Liver (tissue), 9 donors: ENCODE measurements around the gene LDLRAD3. TPM values are rescaled to one million over a fixed set of nuclear protein-coding genes. Genes with fewer than 3 reads are reported as not detected.
A peak's percentile ranks its signal among the peaks of the same experiment; 100 is the strongest.

ENCODE experiments used
- DNase-seq: peaks from one replicate; pipeline ENCODE4 v3.0.0-alpha.2; 2017; ENCODE audit warnings: low spot score
- H3K27ac ChIP-seq, 2 donors: one replicate each; pipeline ENCODE4 v1.7.0; 2013; ENCODE audit warnings: inconsistent platforms in 2 of 2, low read length in 2 of 2, control low read depth in 1 of 2, low read depth in 1 of 2, mild to moderate bottlenecking in 1 of 2
- H3K27me3 ChIP-seq, 4 donors: one replicate each; pipeline versions ENCODE4 v1.6.1 to v1.7.0; 2013; ENCODE audit warnings: low read length in 3 of 4, inconsistent platforms in 1 of 4, mild to moderate bottlenecking in 1 of 4, moderate library complexity in 1 of 4; ENCODE audit not compliant: control insufficient read depth in 4 of 4, insufficient read depth in 4 of 4
- H3K36me3 ChIP-seq, 4 donors: one replicate each; pipeline versions ENCODE4 v1.6.1 to v1.7.0; 2013; ENCODE audit warnings: low read length in 3 of 4, mild to moderate bottlenecking in 3 of 4, low read depth in 1 of 4, moderate library complexity in 1 of 4; ENCODE audit not compliant: control insufficient read depth in 4 of 4, insufficient read depth in 3 of 4
- H3K4me1 ChIP-seq, 4 donors: one replicate each; pipeline versions ENCODE4 v1.6.1 to v1.7.0; 2013; ENCODE audit warnings: low read length in 3 of 4, mild to moderate bottlenecking in 3 of 4, moderate library complexity in 1 of 4; ENCODE audit not compliant: control insufficient read depth in 4 of 4, insufficient read depth in 4 of 4
- H3K4me3 ChIP-seq, 3 donors: one replicate each; pipeline versions ENCODE4 v1.6.1 to v1.7.0; 2013; ENCODE audit warnings: low read length in 3 of 3, control low read depth in 1 of 3, low read depth in 1 of 3, mild to moderate bottlenecking in 1 of 3
- H3K9ac ChIP-seq, 2 donors: one replicate each; pipeline ENCODE4 v1.7.0; 2013; ENCODE audit warnings: low read length in 2 of 2, mild to moderate bottlenecking in 2 of 2, moderate library complexity in 2 of 2, control low read depth in 1 of 2, low read depth in 1 of 2
- H3K9me3 ChIP-seq, 4 donors: one replicate each; pipeline versions ENCODE4 v1.6.1 to v1.7.0; 2013; ENCODE audit warnings: low read length in 3 of 4; ENCODE audit not compliant: control insufficient read depth in 4 of 4
- CTCF ChIP-seq: fragments of 150-350 bp; IDR thresholded peaks from 2 replicates; pipeline ENCODE4 v1.5.1; 2017; ENCODE audit warnings: improper control_type of control experiment, low read depth, low read length; ENCODE audit not compliant: missing input control
- EGR1 ChIP-seq, 2 donors: IDR thresholded peaks; 2 replicates each; pipeline ENCODE4 v1.6.1; 2016 to 2018; ENCODE audit warnings: antibody characterized with exemption in 2 of 2, low read depth in 2 of 2
- FOXA1 ChIP-seq: IDR thresholded peaks from 2 replicates; pipeline ENCODE4 v1.6.1; 2016; ENCODE audit warnings: antibody characterized with exemption
- FOXA2 ChIP-seq: IDR thresholded peaks from 2 replicates; pipeline ENCODE4 v1.6.1; 2016; ENCODE audit warnings: antibody characterized with exemption
- GABPA ChIP-seq, 2 donors: IDR thresholded peaks in 1 of 2; conservative IDR thresholded peaks in 1 of 2; 2 replicates each; pipeline ENCODE4 v1.6.1; 2016; ENCODE audit warnings: antibody characterized with exemption in 2 of 2, mild to moderate bottlenecking in 1 of 2, moderate library complexity in 1 of 2
- HNF4A ChIP-seq, 2 donors: conservative IDR thresholded peaks; 2 replicates each; pipeline ENCODE4 v1.6.1; 2016; ENCODE audit warnings: antibody characterized with exemption in 2 of 2, mild to moderate bottlenecking in 2 of 2
- HNF4G ChIP-seq: IDR thresholded peaks from 2 replicates; pipeline ENCODE4 v1.6.1; 2016; ENCODE audit warnings: antibody characterized with exemption
- JUND ChIP-seq, 2 donors: IDR thresholded peaks; 2 replicates each; pipeline ENCODE4 v1.6.1; 2016; ENCODE audit warnings: antibody characterized with exemption in 2 of 2
- MAX ChIP-seq: IDR thresholded peaks from 2 replicates; pipeline ENCODE4 v1.6.1; 2016; ENCODE audit warnings: antibody characterized with exemption
- NR2F2 ChIP-seq: IDR thresholded peaks from 2 replicates; pipeline ENCODE4 v1.6.1; 2016; ENCODE audit warnings: antibody characterized with exemption
- RAD21 ChIP-seq, 2 donors: IDR thresholded peaks; 2 replicates each; pipeline ENCODE4 v1.6.1; 2016; ENCODE audit warnings: antibody characterized with exemption in 2 of 2, mild to moderate bottlenecking in 2 of 2
- RXRA ChIP-seq, 2 donors: IDR thresholded peaks; 2 replicates each; pipeline ENCODE4 v1.6.1; 2017 to 2018; ENCODE audit warnings: antibody characterized with exemption in 2 of 2, mild to moderate bottlenecking in 1 of 2
- SP1 ChIP-seq: IDR thresholded peaks from 2 replicates; pipeline ENCODE4 v1.6.1; 2018; ENCODE audit warnings: antibody characterized with exemption, mild to moderate bottlenecking
- TAF1 ChIP-seq: conservative IDR thresholded peaks from 2 replicates; pipeline ENCODE4 v1.6.1; 2016; ENCODE audit warnings: antibody characterized with exemption, mild to moderate bottlenecking
- YY1 ChIP-seq: IDR thresholded peaks from 2 replicates; pipeline ENCODE4 v1.6.1; 2016; ENCODE audit warnings: antibody characterized with exemption, mild to moderate bottlenecking
- WGBS: extraction: QIAGEN DNeasy Blood & Tissue Kit; methylation state at CpG from one replicate; pipeline ENCODE4 v1.1.7; 2013; 5-methylcytosine and 5-hydroxymethylcytosine counted together
- polyA plus RNA-seq, 2 donors: library from polyadenylated mRNA; stranded (reverse) in 1 of 2; unstranded in 1 of 2; fragments of 200-250 nt in 1 of 2; fragments of >200 nt in 1 of 2; fragmentation: Nextera tagmentation in 1 of 2; extraction: Ambion mirVana in 1 of 2; gene quantifications; one replicate each; pipeline versions ENCODE4 v1.2.1 to v1.2.3, GENCODE V29; 2013 to 2015
- total RNA-seq, 2 donors: library from RNA; depleted of rRNA; stranded (reverse); fragments of >200 nt; gene quantifications; one replicate each; pipeline ENCODE4 v1.2.3, GENCODE V29; 2014
- TF ChIP-seq, protein P1 (sequence below): IDR thresholded peaks from 2 replicates; pipeline ENCODE4 v1.6.1; 2016; ENCODE audit warnings: antibody characterized with exemption
- TF ChIP-seq, protein P2 (sequence below): IDR thresholded peaks from 2 replicates; pipeline ENCODE4 v1.6.1; 2016; ENCODE audit warnings: antibody characterized with exemption, mild to moderate bottlenecking
- TF ChIP-seq, protein P3 (sequence below): IDR thresholded peaks from 2 replicates; pipeline ENCODE4 v1.6.1; 2016; ENCODE audit warnings: antibody characterized with exemption
- donor health status: healthy.
- donor health status: healthy.
- donor health status: healthy.
- donor health status: healthy.
- donor health status: healthy.

The LDLRAD3 gene
- total and polyA plus RNA-seq, 4 donors = 0.75 to 1.3 (median 0.93) TPM

GRCh38 chr11:36071917-36072500, 128.1 kb downstream of the LDLRAD3 start (continued):
- TF ChIP-seq TAF1 = no peak
- TF ChIP-seq HNF4G = no peak
- TF ChIP-seq, protein P1, sequence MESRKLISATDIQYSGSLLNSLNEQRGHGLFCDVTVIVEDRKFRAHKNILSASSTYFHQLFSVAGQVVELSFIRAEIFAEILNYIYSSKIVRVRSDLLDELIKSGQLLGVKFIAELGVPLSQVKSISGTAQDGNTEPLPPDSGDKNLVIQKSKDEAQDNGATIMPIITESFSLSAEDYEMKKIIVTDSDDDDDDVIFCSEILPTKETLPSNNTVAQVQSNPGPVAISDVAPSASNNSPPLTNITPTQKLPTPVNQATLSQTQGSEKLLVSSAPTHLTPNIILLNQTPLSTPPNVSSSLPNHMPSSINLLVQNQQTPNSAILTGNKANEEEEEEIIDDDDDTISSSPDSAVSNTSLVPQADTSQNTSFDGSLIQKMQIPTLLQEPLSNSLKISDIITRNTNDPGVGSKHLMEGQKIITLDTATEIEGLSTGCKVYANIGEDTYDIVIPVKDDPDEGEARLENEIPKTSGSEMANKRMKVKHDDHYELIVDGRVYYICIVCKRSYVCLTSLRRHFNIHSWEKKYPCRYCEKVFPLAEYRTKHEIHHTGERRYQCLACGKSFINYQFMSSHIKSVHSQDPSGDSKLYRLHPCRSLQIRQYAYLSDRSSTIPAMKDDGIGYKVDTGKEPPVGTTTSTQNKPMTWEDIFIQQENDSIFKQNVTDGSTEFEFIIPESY = no peak
- no peak for TF ChIP-seq HNF4A (conservative IDR thresholded peaks at IDR 0.05)
- no peak for TF ChIP-seq FOXA1
- no peak for TF ChIP-seq EGR1 (IDR thresholded peaks at IDR 0.05; ENCODE audit: low read depth in 2 of 2)

GRCh38 chr11:36073411-36074203, 129.7 kb downstream of the LDLRAD3 start:
- TF ChIP-seq, protein P1 = no peak
- TF ChIP-seq FOXA1 (no peak), RXRA (IDR thresholded peaks at IDR 0.05) (no peak), NR2F2 (peak; percentile 66), YY1 (no peak), FOXA2 (no peak), JUND (IDR thresholded peaks at IDR 0.05) (no peak), HNF4A (conservative IDR thresholded peaks at IDR 0.05) (no peak), GABPA (IDR thresholded peaks at IDR 0.05 in 1 of 2, conservative IDR thresholded peaks at IDR 0.05 in 1 of 2) (no peak), EGR1 (IDR thresholded peaks at IDR 0.05; ENCODE audit: low read depth in 2 of 2) (no peak), CTCF (no peak), MAX (no peak), RAD21 (IDR thresholded peaks at IDR 0.05) (no peak), TAF1 (no peak), HNF4G (no peak), SP1 (peak; percentile 13)
- TF ChIP-seq, protein P2, sequence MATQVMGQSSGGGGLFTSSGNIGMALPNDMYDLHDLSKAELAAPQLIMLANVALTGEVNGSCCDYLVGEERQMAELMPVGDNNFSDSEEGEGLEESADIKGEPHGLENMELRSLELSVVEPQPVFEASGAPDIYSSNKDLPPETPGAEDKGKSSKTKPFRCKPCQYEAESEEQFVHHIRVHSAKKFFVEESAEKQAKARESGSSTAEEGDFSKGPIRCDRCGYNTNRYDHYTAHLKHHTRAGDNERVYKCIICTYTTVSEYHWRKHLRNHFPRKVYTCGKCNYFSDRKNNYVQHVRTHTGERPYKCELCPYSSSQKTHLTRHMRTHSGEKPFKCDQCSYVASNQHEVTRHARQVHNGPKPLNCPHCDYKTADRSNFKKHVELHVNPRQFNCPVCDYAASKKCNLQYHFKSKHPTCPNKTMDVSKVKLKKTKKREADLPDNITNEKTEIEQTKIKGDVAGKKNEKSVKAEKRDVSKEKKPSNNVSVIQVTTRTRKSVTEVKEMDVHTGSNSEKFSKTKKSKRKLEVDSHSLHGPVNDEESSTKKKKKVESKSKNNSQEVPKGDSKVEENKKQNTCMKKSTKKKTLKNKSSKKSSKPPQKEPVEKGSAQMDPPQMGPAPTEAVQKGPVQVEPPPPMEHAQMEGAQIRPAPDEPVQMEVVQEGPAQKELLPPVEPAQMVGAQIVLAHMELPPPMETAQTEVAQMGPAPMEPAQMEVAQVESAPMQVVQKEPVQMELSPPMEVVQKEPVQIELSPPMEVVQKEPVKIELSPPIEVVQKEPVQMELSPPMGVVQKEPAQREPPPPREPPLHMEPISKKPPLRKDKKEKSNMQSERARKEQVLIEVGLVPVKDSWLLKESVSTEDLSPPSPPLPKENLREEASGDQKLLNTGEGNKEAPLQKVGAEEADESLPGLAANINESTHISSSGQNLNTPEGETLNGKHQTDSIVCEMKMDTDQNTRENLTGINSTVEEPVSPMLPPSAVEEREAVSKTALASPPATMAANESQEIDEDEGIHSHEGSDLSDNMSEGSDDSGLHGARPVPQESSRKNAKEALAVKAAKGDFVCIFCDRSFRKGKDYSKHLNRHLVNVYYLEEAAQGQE = no peak
- TF ChIP-seq, protein P3, sequence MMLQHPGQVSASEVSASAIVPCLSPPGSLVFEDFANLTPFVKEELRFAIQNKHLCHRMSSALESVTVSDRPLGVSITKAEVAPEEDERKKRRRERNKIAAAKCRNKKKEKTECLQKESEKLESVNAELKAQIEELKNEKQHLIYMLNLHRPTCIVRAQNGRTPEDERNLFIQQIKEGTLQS = peak; percentile 45
- peak overlapping the region; percentile 49 to 84 for H3K27ac ChIP-seq
- DNase-seq = no peak
- no peaks in the 10 kb centered on the region for H3K9me3 ChIP-seq
- no peaks in the 10 kb centered on the region for H3K36me3 ChIP-seq
- H3K4me3 ChIP-seq = no peak overlapping the region
- no peaks in the 10 kb centered on the region for H3K4me1 ChIP-seq
- H3K27me3 ChIP-seq = no peaks in the 10 kb centered on the region
- no peak overlapping the region for H3K9ac ChIP-seq
- 72% methylated on average over 9 of the region's 9 CpGs for WGBS
